SK-N-SH treated with all-trans-retinoic acid at 6 μM for 48 hours (cell line): Measurements from ENCODE around the gene BSN.

ENCODE experiments used
- ARNTL ChIP-seq: fragments of 450-650 bp; formaldehyde crosslinking; IDR thresholded peaks from 2 replicates; pipeline ENCODE4 v1.5.0; 2020; ENCODE audit warnings: low read depth, mild to moderate bottlenecking, moderate library complexity, borderline replicate concordance
- CREB5 ChIP-seq: fragments of 250-450 bp; sonication (Bioruptor Pico); IDR thresholded peaks from 2 replicates; pipeline ENCODE4 v1.5.1; 2020; ENCODE audit warnings: low read depth, mild to moderate bottlenecking, moderate library complexity
- CSDC2 ChIP-seq: fragments of 250-450 bp; sonication (Bioruptor Pico); IDR thresholded peaks from 2 replicates; pipeline ENCODE4 v1.5.0; 2020; ENCODE audit warnings: mild to moderate bottlenecking, moderate library complexity
- CSRNP3 ChIP-seq: fragments of 250-450 bp; sonication (Bioruptor Pico); IDR thresholded peaks from 2 replicates; pipeline ENCODE4 v1.5.1; 2021; ENCODE audit warnings: mild to moderate bottlenecking, moderate library complexity
- PPARA ChIP-seq: fragments of 250-450 bp; sonication (Bioruptor Pico); IDR thresholded peaks from 2 replicates; pipeline ENCODE4 v1.5.0; 2020; ENCODE audit warnings: mild to moderate bottlenecking, borderline replicate concordance
- TOX ChIP-seq: fragments of 250-450 bp; sonication (Bioruptor Pico); IDR thresholded peaks from 2 replicates; pipeline ENCODE4 v1.8.0; 2021; ENCODE audit warnings: mild to moderate bottlenecking, moderate library complexity, borderline replicate concordance
- ZFP3 ChIP-seq: fragments of 250-450 bp; sonication (Bioruptor Pico); IDR thresholded peaks from 2 replicates; pipeline ENCODE4 v1.5.0; 2020; ENCODE audit warnings: mild to moderate bottlenecking, moderate library complexity
- ZNF565 ChIP-seq: fragments of 450-650 bp; formaldehyde crosslinking; conservative IDR thresholded peaks from 2 replicates; pipeline ENCODE4 v1.5.0; 2020; ENCODE audit warnings: low read depth, mild to moderate bottlenecking, moderate library complexity
- ZNF70 ChIP-seq: fragments of 450-650 bp; formaldehyde crosslinking; IDR thresholded peaks from 2 replicates; pipeline ENCODE4 v1.5.0; 2020; ENCODE audit warnings: mild to moderate bottlenecking, moderate library complexity
- ZNF8 ChIP-seq: fragments of 450-650 bp; formaldehyde crosslinking; IDR thresholded peaks from 2 replicates; pipeline ENCODE4 v1.5.0; 2020; ENCODE audit warnings: mild to moderate bottlenecking, moderate library complexity
- TF ChIP-seq, protein P1 (sequence below): fragments of 250-450 bp; sonication (Bioruptor Pico); IDR thresholded peaks from 2 replicates; pipeline ENCODE4 v1.8.0; 2020; ENCODE audit warnings: mild to moderate bottlenecking, moderate library complexity, borderline replicate concordance

GRCh38 chr3:49703443-49703927 is 149.2 kb downstream of the BSN start:
- no peak for TF ChIP-seq ZFP3 (CRISPR knock-in tag)
- TF ChIP-seq ZNF8 (CRISPR knock-in tag), result no peak
- TF ChIP-seq ZNF565, result no peak
- TF ChIP-seq TOX (CRISPR knock-in tag), result no peak
- TF ChIP-seq CSDC2 (CRISPR knock-in tag), result no peak
- no peak for TF ChIP-seq PPARA (CRISPR knock-in tag)
- no peak for TF ChIP-seq CREB5 (CRISPR knock-in tag)
- no peak for TF ChIP-seq ZNF70
- TF ChIP-seq ARNTL, result no peak
- TF ChIP-seq, protein P1, sequence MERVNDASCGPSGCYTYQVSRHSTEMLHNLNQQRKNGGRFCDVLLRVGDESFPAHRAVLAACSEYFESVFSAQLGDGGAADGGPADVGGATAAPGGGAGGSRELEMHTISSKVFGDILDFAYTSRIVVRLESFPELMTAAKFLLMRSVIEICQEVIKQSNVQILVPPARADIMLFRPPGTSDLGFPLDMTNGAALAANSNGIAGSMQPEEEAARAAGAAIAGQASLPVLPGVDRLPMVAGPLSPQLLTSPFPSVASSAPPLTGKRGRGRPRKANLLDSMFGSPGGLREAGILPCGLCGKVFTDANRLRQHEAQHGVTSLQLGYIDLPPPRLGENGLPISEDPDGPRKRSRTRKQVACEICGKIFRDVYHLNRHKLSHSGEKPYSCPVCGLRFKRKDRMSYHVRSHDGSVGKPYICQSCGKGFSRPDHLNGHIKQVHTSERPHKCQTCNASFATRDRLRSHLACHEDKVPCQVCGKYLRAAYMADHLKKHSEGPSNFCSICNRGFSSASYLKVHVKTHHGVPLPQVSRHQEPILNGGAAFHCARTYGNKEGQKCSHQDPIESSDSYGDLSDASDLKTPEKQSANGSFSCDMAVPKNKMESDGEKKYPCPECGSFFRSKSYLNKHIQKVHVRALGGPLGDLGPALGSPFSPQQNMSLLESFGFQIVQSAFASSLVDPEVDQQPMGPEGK, result no peak
- TF ChIP-seq CSRNP3 (CRISPR knock-in tag), result no peak
